GM12874 (cell line): Measurements from ENCODE around the gene EXOC6B.

Experiments
- CTCF ChIP-seq: IDR thresholded peaks from 2 replicates; pipeline ENCODE4 v1.5.1; 2011; ENCODE audit warnings: low read depth, mild to moderate bottlenecking, control low read depth, low read length, moderate library complexity; ENCODE audit not compliant: insufficient read depth

Gene EXOC6B

GRCh38 chr2:72579591-72580180 lies 246.1 kb downstream of the EXOC6B start:
- TF ChIP-seq CTCF = peak; percentile 32; the same call in 1 of the 2 replicates

- no peak for TF ChIP-seq CTCF
Measured at GRCh38 chr2:72576861-72577260, 249.0 kb downstream of the EXOC6B start.

- no peak for TF ChIP-seq CTCF
Measured at GRCh38 chr2:72576459-72576858, 249.4 kb downstream of the EXOC6B start.

GRCh38 chr2:72574886-72575285 lies 250.9 kb downstream of the EXOC6B start:
- no peak for TF ChIP-seq CTCF

- no peak for TF ChIP-seq CTCF
Measured at GRCh38 chr2:72573232-72573631, 252.6 kb downstream of the EXOC6B start.

- no peak for TF ChIP-seq CTCF
Measured at GRCh38 chr2:72572501-72572900, 253.3 kb downstream of the EXOC6B start.

- TF ChIP-seq CTCF = no peak
Measured at GRCh38 chr2:72570413-72570812, 255.4 kb downstream of the EXOC6B start.
